ENCODE data around the gene PTX3.

Gene PTX3

DNA sequence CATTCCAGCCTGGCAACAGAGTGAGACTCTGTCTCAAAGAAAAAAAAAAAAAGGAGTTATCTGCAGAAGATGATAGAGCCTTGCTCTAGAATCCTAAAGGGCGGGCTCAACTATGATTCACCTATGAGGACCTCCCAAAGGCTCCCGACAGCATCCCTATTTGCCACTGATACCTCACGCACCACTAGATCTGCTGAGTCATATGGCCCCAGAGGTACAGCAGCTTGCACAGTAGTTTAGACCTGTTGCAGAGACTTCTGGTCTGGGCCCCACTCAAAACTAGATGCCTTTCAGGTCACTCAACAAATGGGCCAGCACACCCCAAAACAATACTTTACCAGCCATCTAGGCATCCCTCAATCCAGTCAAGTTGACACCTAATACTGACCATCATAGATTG is 38.1 kb upstream of the PTX3 start:
- TF ChIP-seq ZFX (IDR thresholded peaks at IDR 0.05): no peak

DNA sequence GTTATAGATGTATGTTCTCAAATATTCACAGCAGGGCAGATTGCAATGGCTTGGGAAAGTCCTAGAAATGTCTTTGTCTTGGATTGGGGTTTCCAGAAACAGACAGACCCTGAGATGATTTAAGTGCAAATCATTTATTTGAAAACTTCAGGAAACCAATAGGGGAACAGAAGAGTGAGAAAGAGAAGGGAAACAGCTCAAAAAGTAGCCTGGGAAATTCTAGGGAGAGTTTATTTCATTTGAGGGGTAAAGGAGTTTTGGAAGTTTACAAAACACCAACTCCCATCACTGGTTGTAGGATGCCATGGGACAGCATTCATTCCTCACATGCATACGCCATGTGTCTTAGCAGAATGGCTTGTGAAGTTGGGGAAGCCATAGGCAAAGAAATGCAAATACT is 32.3 kb upstream of the PTX3 start:
- H3K27ac ChIP-seq: no peak overlapping the region
- TF ChIP-seq, protein P1, sequence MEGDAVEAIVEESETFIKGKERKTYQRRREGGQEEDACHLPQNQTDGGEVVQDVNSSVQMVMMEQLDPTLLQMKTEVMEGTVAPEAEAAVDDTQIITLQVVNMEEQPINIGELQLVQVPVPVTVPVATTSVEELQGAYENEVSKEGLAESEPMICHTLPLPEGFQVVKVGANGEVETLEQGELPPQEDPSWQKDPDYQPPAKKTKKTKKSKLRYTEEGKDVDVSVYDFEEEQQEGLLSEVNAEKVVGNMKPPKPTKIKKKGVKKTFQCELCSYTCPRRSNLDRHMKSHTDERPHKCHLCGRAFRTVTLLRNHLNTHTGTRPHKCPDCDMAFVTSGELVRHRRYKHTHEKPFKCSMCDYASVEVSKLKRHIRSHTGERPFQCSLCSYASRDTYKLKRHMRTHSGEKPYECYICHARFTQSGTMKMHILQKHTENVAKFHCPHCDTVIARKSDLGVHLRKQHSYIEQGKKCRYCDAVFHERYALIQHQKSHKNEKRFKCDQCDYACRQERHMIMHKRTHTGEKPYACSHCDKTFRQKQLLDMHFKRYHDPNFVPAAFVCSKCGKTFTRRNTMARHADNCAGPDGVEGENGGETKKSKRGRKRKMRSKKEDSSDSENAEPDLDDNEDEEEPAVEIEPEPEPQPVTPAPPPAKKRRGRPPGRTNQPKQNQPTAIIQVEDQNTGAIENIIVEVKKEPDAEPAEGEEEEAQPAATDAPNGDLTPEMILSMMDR (conservative IDR thresholded peaks at IDR 0.05): no peak
- TF ChIP-seq ZFX (IDR thresholded peaks at IDR 0.05): no peak

More for the DNA sequence above, 38.1 kb upstream of the PTX3 start:
- no peak overlapping the region for H3K27ac ChIP-seq

DNA sequence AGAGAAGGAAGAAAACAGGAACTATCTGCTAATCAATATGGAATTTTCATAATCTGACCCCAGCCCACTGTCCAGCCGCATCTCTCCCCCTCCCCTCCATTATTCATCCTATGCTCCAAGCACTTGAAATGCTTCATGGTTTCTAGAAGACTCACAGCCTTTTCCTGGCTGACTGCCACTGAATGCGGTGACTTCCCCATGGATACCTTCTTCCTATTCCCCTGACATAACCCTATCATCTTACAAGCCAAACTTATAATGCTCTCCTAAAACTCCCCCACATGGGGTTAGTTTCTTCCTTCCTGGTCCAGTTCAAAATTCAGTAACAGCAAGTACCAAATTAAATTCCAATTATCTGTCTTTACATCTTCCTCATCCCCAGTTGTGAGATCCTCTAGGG is 31.2 kb upstream of the PTX3 start:
- H3K27ac ChIP-seq: no peak overlapping the region
- no peak for TF ChIP-seq ZFX (IDR thresholded peaks at IDR 0.05)
- TF ChIP-seq, protein P1 (conservative IDR thresholded peaks at IDR 0.05): no peak

DNA sequence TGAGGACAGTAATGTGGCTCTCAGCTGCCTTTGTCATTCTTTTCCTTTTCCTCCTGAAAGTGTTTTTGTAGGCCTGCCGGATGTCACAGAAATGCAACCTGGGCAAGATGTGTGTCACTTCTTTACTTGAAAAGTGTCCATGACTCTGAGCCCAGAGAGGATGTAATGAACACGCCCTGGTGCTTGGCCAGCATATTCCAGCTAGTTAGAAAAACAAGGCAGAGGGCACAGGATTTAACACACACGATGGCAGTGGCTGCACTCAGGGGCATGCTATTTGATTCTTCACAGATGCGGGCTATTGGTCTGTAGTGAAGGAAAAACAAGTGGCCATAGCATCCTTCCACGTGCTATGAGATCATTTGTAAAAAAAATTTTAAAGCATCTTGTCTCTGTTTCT is 30.3 kb upstream of the PTX3 start:
- TF ChIP-seq ZFX (IDR thresholded peaks at IDR 0.05): no peak
- TF ChIP-seq, protein P1 (conservative IDR thresholded peaks at IDR 0.05): no peak
- H3K27ac ChIP-seq: no peak overlapping the region

DNA sequence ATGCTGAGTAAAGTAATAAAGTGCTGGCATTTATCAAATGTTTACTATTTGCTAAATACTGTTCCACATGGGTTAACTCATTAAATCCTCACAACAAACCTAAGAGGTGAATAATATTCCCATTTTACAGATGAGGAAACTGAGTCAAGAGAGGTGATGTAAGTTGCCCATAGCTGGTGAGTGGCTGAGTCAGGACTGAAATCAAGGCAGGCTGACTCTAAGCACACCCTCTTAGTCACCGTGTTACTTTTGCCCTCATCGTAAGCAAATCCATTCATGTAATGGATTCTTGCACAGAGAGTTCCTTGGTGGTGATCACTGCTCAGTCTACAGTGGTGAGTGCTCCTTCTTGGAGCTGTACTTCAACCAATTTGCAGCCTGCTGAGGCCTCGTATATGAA is 28.9 kb upstream of the PTX3 start:
- no peak overlapping the region for H3K27ac ChIP-seq

DNA sequence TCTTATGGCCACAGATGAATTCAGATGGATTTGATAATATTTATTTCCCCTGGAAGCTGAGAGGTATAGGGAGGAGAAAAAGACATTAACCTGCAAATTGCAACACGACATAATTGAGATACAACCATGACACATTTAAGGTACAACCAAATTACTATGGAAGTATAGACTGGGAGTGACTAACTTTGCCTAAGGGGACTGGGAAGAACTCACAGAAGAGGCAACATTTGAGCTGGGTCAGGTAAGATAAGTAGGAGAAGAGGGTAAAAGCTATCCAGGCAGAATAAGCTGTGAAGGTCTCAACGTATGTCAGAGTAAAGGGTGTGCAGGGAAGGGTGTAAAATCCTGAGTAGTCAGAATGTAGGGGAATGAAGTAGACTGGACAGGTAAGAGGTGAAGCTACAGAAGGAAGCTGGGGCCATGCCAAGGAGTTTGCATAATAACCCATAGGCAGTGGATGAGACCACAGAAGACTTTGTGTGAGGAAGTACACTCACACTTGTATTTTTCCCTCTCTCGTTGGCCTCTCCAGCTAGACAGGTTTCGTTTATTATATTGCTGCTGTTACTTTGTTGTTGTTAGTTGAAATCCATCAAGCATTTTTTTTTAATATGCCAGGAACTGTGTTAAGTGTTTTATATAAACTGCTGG is 28.0 kb upstream of the PTX3 start:
- H3K27ac ChIP-seq: no peak overlapping the region
- TF ChIP-seq ZFX (IDR thresholded peaks at IDR 0.05): no peak

More for the DNA sequence above, 28.9 kb upstream of the PTX3 start:
- TF ChIP-seq ZFX (IDR thresholded peaks at IDR 0.05): no peak
- TF ChIP-seq, protein P1 (conservative IDR thresholded peaks at IDR 0.05): no peak

DNA sequence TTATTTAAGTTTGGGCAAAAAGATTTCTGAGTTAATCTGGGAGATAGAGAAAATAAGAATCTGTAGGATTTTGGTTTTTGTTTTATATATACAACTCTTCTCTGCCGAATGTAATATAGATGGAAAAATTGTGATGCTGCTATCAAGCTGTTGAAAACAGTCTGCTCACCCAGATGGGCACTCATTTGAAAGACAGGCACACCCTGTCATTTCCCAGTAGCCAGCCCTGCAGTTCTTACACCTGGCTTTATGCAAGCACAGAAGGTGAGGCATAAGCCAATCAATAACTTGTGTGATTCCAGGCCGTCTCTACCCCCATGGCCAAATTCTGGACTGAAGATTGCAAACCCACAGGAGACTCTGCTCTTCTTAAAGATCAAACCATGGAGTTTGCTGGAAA is 27.1 kb upstream of the PTX3 start:
- TF ChIP-seq ZFX (IDR thresholded peaks at IDR 0.05): no peak
- TF ChIP-seq, protein P1 (conservative IDR thresholded peaks at IDR 0.05): no peak
- no peak overlapping the region for H3K27ac ChIP-seq

DNA sequence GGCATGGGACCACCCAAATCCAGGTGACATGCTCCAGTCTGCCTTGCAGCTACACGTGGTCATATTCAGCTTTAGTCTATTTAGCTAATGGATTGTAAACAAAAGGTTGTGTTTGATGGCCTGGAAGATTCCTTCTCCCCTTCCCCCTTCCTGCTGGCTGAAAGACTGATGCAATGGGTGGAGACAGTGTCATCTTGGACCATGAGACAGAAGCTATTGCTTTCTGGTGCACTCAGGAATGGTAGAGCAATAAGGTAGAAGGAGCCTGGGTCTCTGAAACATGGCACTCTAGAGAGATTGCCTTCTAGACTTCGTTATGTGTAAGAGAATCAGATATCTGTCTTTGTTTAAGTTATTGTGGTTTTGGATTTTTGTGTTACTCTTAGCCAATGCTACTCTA is 25.7 kb upstream of the PTX3 start:
- TF ChIP-seq ZFX (IDR thresholded peaks at IDR 0.05): no peak
- TF ChIP-seq, protein P1 (conservative IDR thresholded peaks at IDR 0.05): no peak
- no peak overlapping the region for H3K27ac ChIP-seq

Data from C4-2B (cell line).